Stimulated activated CD8-positive, alpha-beta memory T cell treated with anti-CD3 and anti-CD28 coated beads, Interleukin-15, amount 100 ng/mL, for 4 hours (primary cell): ENCODE measurements around the gene LRBA.
"Not testable (repeated sequence)": the region's sequence is repeated elsewhere in the genome, so short reads cannot be mapped to it uniquely, and the experiment has no call there.

Experiments
- DNase-seq, 2 donors: peaks; one replicate each; pipeline ENCODE4 v3.0.0-alpha.2; 2020; ENCODE audit warnings: low read depth in 2 of 2

Gene LRBA

DNA sequence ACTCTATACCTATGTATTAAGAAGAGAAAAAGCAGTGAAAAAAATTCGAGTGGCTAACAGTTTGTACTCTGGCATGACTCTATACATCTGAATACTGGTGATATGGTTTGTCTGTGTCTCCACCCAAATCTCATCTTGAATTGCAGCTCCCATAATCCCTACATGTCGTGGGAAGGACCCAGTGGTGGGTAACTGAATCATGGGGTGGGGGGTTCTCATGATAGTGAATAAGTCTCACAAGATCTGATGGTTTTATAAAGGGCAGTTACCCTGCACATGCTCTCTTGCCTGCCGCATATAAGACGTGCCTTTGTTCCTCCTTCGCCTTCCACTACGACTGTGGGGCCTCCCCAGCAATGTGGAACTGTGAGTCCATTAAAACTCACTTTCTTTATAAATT, 70.4 kb downstream of the LRBA start:
- DNase-seq = no peak

GRCh38 chr4:150943818-150944217, 71.3 kb downstream of the LRBA start:
- no peak for DNase-seq

- no peak for DNase-seq
Observed at GRCh38 chr4:150943126-150943525, 72.0 kb downstream of the LRBA start.

DNA sequence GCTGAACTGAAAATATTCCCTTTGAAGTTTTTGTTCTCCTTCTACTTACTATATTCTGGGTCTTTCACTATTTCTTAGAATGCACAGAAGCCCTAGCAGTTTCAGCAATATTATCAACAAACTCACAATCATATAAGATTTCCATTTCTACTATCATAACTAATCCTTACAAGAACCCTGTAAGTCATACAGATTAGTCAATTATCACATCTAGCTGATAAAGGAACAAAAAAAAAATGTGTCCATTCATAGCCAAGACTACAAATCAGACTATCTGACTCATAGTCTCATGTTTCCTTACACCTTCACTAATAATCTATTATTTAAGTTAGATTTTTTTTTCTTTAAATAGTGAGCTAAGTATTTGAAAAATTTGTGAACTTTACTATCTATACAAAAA, 72.5 kb downstream of the LRBA start:
- DNase-seq = no peak

GRCh38 chr4:150940123-150940522, 75.0 kb downstream of the LRBA start:
- DNase-seq = no peak

GRCh38 chr4:150939530-150939929, 75.6 kb downstream of the LRBA start:
- no peak for DNase-seq

GRCh38 chr4:150938873-150939499, 76.1 kb downstream of the LRBA start:
- no peak for DNase-seq

DNA sequence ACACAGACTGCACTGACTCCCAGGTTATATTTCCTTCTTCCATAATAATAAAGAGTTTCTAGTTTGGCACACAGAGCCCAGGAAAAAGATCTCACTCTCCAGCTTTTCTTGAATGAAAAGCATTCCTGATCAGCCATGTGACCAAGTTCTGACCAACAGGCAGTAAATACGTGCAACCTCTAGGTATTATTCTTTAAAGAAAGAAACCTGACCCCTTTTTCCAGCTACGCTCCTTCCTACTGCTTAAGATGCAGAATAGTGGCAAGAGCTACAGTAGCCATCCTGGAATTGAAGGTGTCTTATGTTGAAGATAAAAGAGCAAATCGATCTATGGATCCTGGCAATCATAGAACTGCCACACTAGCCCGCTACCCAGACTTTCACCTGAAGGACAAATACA, 76.7 kb downstream of the LRBA start:
- DNase-seq = no peak

DNA sequence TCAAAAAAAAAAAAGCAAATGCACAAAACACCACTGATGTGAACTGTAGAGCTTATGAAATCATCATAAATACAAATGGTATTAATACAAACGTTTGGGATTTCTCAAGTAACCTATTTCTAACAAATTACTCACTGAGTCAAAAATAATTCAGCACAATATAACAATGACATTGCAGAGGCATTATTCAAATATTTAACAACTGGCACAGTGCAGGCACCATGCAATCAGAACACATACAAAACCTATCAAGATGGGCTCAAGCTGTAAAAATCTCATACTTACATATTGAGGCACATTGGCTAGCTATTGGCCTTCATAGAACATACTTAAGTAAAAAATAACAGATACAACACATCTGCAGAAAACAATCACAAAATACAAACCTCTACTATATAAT, 81.1 kb downstream of the LRBA start:
- DNase-seq = no peak

DNA sequence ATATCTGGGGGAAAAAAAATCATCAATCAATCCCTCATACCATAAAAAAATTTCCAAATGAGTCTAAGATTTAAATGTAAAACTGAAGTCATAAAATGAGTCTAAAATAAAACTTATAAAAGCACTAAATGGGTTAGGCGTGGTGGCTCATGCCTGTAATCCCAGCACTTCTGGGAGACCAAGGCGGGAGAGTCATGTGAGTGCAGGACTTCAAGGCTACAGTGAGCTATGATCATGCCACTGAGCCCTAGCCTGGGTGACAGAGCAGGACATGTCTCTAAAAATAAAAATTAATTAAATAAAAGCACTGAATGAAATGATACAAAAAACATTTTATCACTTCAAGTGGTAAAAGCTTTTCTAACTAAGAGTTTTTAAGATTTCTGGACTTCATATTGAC, 83.3 kb downstream of the LRBA start:
- no peak for DNase-seq

DNA sequence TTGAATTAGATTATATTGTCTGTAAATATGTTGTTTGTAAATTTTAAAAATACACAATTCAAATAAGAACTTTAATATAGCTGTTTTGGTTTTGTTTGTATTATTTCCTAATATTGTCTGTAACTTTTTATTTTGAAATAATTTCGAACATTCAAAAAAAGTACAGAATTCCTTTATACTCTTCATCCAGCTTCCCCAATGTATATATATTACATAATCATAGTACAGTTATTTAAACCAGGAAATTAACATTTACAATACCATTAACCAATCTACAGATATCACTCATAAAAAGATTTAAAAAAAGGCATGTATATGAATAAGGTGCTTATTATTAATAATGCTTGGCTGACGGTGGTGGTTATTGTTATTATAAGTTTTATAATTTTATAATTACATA, 84.1 kb downstream of the LRBA start:
- DNase-seq = no peak

GRCh38 chr4:150923945-150924344, 91.1 kb downstream of the LRBA start:
- no peak for DNase-seq

DNA sequence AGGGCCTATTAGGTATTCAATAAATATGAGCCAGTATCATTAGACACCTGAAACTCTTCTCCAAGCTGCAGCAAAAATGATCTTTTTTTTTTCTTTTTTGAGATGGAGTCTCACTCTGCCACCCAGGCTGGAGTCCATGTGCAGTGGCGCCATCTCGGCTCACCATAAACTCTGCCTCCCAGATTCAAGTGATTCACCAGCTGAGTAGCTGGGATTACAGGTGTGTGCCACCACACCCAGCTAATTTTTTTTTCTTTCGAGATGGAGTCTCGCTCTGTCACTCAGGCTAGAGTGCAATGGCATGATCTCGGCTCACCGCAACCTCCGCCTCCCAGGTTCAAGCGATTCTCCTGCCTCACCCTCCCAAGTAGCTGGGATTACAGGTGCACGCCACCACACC, 93.6 kb downstream of the LRBA start:
- not testable (repeated sequence) for DNase-seq

DNA sequence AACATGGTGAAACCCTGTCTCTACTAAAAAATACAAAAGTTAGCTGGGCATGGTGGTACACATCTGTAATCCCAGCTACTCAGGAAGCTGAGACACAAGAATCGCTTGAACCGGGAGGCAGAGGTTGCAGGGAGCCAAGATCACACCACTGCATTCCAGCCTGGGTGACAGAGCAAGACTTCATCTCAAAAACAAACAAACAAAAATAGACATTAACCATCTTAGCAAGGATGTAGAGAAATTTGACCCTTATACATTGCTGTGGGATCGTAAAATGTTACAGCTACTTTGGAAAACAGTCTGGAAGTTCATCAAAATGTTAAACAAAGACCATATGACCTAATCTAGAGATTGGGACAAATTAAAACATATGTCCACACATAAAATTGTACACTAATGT, 96.5 kb downstream of the LRBA start:
- not testable (repeated sequence) for DNase-seq

DNA sequence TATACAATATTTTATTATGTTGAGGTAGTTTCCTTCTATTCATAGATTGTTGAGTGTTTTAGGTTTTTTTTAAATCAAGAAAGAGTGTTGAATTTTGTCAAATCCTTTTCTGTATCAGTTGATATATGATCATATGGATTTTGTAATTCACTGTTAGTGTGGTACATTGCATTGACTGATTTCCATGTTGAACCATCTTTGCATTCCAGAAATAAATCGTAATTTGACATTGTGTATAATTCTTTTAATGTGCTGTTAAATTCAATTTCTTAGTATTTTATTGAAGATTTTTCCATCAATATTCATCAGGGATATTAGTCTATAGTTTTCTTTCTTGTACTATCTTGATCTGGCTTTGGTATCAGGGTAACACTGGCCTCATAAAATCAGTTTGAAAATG, 103.8 kb downstream of the LRBA start:
- no peak for DNase-seq

GRCh38 chr4:150909116-150909515, 106.0 kb downstream of the LRBA start:
- DNase-seq = no peak

GRCh38 chr4:150906987-150907633, 108.0 kb downstream of the LRBA start:
- no peak for DNase-seq

DNA sequence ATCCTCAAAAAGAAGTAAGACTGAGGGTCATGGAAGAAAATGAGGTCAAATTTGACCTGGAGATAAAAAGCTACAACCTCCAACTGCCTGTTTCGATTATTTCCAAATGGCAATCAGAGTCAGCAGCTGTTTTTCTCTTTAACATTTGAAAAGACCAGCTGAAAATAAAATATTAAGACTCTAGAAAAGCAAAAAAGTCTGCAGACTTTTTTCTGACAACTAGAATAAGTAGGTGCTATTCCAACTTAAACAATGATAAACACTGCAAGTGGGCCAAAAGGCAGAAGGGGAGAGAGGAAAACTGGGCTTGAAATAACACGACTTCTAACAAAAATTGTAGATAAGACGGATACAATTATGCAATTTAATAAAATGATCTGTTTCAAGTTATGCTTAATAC, 110.4 kb downstream of the LRBA start:
- DNase-seq = no peak

GRCh38 chr4:150903603-150904002, 111.5 kb downstream of the LRBA start:
- no peak for DNase-seq

GRCh38 chr4:150896497-150896896, 118.6 kb downstream of the LRBA start:
- no peak for DNase-seq

DNA sequence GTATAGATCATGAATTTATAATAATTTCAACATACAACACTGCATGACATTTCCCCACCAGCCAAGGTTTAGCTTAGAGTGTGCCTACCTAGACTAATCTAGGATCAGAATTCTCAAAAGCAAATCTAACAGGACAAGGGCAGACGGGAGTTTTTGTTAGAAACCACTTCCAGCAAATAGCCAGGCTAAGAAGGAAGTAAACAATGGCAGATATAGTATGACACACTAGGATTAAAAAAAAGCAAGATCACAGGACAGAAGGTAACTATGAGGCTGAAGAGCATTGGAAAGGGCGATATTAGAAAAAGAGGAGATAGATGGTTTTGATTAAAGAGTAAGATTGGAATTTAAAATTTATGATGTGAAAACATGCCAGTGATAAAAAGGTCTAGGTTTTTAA, 124.8 kb downstream of the LRBA start:
- DNase-seq = no peak

DNA sequence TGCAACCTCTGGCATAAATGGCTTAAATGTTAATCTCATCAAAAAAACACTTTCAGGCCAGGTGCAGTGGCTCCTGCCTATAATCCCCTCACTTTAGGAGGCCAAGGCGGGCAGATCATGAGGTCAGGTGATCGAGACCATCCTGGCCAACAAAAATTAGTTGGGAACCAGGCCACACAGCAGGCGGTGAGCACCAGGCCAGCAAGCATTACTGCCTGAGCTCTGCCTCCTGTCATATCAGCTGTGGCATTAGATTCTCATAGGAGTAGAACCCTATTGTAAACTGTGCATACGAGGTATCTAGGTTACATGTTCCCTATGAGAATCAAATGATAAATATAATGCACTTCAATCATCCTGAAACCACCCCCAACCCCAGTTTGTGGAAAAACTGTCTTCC, 125.8 kb downstream of the LRBA start:
- DNase-seq = no peak

- DNase-seq = no peak
Observed at GRCh38 chr4:150888625-150889024, 126.5 kb downstream of the LRBA start.

DNA sequence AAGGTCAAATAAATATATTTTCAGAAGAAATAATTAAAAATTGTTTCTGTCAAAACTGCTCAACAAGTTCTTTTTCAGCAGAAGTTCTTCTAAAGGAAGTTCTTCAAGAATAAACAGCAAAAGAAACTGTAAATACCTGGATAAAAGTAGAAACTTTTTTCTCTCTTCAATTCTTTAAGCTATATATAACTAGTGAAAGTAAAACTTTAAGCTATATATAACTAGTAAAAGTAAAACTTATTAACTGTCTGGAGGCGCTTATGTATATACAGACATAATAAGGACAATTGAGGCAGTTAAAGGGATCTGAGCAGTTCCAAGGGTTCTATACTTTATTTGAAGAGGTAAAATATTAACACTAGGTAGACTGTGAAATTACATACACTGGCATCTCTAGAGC, 126.9 kb downstream of the LRBA start:
- DNase-seq = no peak
